Subcutaneous adipose tissue (tissue), 4 donors: Measurements from ENCODE around the gene SEC14L1. TPM values are rescaled to one million over a fixed set of nuclear protein-coding genes. Genes with fewer than 3 reads are reported as not detected.

Source experiments
- total RNA-seq, 4 donors: library from RNA; depleted of rRNA; stranded (reverse); fragments of >200 nt; gene quantifications; one replicate each; pipeline ENCODE4 v1.1.0, GENCODE V29; 2016
- TF ChIP-seq, protein P1 (sequence below): fragments of 450-650 bp; IDR thresholded peaks from one replicate; pipeline ENCODE4 v1.5.1; 2016; ENCODE audit warnings: low read depth, mild to moderate bottlenecking, control low read depth, antibody characterized with exemption, moderate library complexity

SEC14L1 gene
- total RNA-seq, 4 donors from 2014 or later: 61.9 to 309 (median 119) TPM

DNA sequence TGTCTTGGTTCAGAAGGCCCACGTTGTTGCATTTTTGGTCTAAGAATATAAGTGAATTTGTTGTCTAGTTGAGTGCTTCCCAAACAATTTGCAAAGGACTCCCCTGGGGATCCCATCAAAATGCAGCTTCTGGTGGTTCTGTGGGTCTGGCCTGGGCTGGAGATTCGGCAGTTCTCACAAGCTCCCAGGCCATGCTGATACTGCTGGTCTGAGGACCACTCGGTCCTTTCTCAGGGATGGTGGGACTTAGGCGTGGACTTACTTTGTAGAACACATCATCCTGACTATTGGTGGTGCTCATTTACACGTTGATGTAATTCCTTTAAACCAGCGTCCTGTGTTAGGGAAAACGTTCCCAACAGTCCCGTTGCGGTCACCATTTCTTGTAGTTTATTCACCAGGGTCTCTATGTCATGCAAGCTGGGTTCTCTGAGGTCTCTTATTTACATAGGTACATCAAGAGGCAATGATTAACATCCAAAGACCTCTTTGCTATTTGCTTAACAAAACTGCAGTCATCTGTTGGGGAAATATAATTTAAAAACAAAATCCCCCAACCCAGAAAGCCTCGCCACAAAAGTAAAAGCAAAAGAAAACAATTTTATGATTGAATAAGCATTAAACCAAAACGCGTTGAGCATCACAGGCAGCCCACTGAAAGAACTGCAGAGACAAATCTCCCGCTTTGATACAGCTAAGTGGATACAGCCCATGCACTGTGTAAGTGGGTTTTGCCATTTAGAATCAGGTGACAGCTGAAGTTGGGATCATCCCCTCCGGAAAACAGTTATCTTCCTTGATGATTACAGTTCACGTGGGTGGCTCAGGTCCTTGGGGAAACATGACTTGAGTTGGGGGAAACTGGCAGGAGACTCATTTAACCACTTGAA is 39.0 kb upstream of the SEC14L1 start:
- TF ChIP-seq, protein P1, sequence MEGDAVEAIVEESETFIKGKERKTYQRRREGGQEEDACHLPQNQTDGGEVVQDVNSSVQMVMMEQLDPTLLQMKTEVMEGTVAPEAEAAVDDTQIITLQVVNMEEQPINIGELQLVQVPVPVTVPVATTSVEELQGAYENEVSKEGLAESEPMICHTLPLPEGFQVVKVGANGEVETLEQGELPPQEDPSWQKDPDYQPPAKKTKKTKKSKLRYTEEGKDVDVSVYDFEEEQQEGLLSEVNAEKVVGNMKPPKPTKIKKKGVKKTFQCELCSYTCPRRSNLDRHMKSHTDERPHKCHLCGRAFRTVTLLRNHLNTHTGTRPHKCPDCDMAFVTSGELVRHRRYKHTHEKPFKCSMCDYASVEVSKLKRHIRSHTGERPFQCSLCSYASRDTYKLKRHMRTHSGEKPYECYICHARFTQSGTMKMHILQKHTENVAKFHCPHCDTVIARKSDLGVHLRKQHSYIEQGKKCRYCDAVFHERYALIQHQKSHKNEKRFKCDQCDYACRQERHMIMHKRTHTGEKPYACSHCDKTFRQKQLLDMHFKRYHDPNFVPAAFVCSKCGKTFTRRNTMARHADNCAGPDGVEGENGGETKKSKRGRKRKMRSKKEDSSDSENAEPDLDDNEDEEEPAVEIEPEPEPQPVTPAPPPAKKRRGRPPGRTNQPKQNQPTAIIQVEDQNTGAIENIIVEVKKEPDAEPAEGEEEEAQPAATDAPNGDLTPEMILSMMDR: no peak

DNA sequence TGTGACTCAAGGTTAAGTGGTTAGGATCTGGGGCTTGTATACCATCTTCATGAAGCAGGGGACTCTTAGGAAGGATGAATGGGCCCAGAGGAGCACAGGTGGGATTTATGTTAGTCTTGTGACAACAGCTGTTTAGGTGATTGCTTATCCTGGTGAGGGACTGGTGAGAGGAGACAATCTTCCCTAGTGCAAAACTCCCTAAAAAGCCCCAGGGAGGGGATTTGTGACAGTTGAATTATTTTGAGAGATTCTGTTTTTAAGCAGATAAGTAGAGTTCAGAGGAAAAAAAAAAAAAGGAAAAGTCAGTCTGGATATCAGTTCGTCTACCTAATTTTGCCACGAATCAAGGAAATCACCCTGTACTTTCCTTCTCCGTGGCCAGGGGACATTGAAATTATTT is 35.1 kb upstream of the SEC14L1 start:
- TF ChIP-seq, protein P1: no peak

DNA sequence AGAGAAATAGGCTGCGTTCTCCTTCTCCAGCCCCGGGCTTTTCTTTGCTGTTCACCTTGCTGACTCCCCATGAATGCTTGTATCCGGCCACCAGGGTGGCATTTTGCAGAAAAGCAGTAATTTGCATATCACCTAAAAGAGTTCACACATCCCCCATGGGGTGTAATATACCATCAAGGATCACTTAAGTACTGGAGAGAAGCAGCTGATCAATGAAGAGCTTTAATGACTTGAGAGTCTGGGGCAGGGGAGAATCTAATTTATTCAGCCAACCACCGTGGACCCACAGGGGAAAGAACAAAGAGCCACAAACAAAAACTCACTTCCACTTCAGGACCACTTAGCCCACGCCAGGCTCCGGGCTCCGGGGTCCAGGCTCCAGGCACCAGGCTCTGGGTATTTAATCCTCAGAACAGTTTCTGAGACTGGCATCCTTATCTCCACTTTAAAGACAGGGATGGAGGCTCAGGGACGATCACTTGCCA is 33.9 kb upstream of the SEC14L1 start:
- TF ChIP-seq, protein P1: no peak

DNA sequence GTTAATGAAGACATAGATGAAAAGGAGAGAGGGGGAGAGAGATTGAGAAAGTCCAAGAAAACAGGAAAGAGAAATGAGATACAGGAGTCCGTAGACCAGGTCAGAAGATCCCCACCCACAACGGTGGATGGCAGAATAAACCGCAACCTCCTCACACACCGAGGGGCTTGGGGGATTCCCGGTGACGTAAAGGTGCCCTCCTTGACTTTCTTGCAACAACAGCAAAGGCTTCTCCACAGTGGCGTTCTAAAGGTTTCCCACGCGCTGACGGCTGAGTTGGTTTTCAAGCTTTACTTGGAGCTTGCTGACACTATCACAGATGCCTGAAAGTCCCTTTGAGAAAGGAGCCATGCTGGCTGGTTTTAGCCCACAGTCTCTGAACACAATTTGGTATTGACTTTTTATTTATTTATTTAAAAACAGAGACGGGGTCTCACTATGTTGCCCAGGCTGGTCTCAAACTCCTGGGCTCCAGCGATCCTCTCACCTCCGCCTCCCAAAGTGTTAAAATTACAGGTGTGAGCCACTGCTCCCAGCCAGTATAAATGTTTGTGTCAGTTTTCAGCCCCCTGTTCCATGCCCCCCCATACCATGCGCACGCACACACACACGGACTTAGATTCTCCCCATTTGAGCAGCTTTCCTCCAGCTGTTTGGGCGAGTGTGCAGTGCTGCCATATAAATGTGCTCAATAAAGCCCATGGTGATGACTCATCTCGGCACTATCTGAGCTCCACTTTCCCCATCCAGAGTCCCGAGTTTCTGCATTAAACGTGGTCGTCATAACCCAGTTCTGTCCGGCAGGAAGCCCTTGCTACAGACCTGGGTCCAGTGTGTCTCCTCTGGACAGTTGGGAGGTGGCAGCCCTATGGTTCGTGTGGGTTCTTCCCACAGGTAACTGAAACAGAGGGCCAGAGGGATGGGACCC is 33.0 kb upstream of the SEC14L1 start:
- TF ChIP-seq, protein P1: no peak

DNA sequence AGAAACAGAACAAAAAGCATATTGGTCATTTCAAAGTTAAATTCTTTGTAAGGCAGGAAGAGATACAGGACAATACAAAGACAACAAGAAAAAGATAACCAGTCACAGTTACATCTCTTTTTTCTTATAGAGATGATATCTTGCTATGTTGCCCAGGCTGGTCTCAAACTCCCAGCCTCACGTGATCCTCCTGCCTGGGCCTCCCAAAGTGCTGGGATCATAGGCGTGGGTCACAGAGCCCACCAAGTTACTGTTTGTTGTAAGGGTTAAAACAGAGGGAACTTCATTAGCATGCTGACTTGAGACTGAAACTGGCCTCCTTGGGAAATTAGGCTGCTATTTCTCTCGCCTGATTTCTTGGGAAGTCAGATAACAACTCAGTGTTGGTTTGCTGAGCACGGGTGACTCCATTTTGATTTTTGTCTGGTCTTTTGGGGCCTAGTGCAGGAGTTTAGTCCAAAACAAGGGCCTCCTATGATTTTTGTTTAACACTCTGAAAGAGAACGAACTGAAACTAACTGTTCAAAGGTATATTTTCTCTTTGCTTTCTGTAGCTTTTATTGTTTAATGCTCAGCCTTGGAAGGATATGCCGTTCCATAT is 31.5 kb upstream of the SEC14L1 start:
- TF ChIP-seq, protein P1: no peak

DNA sequence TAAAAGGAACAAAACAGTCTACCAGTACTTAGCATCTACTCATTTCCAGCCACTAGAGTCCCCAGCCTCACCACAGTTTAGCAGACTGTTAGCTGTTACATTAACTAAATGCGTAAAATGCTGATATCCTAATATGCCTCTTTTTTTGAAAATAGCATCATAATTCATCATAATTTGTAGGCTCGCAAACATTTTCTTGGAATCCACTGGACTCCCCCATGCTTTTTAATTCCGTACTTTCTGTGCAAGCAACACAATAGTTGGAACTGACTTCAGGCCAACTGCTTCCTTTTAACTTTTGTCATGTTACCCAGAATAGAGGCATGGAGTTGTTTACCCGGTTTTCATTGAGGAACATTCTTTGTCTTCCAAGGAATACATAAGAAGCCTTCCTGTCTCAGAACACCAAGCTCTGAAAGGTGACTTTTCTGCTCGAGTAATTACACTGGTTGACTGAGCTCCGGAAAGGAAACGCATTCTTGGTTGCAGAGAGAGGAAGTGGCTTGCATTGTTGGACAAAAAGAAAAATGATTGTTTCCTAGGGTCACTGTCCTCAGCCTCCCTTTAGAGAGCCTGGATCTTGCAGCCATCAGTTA is 30.9 kb upstream of the SEC14L1 start:
- TF ChIP-seq, protein P1: no peak
